NCI-H748 (cell line): Measurements from ENCODE around the gene N4BP3.

ENCODE experiments used
- DNase-seq: peaks from one replicate; lab custom pipeline; 2025; ENCODE audit not compliant: unreplicated experiment; lab: John Stamatoyannopoulos, UW

N4BP3 gene

DNA sequence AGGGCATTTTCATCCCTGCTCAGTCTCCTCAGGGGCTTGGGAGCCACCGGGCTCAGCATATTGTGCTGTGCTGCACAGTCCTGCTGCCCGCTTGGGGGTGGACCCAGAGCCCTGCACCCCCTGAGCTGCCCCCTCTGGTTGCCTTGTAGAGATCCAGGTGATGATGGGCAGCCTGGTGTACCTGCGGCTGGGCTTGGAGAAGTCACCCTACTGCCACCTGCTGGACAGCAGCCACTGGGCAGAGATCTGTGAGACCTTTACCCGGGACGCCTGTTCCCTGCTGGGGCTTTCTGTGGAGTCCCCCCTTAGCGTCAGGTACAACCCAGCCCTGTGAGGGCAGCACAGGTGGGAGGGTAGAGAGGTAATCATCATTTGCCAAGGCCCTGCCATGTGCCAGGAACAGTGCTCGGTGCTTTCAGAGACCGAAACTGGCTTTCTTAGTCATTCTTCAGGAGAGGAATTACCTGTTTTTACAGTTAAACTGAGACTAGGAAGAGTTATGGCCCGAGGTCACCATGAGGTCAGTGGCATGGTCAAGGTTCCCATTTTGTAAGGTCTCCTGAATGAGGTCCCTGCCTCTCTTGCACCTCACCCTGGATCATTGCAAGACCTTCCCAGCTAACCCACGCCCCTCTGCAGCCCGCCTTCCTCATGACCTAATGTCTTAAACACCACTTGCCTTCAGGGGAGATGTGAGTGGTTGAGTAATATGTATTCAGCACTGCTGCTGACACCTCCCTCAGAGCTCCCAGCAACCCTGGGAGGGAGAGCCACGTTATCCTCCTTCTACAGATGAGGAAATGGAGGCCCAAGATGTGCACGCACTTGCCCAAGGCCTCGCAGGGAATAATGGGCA lies 32.9 kb downstream of the N4BP3 start:
- DNase-seq, result peak; percentile 70

DNA sequence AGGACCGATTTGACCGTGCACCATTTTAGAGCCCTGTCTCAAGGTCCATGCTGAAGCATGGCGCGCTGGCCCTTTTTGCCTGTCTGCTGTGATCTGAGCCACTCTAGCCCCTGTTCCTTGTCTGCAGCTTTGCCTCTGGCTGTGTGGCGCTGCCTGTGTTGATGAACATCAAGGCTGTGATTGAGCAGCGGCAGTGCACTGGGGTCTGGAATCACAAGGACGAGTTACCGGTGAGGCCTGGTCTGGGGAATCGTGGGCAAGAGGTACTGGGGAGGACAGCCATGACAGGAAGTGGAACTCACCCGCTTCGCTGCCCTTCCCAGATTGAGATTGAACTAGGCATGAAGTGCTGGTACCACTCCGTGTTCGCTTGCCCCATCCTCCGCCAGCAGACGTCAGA lies 34.1 kb downstream of the N4BP3 start:
- DNase-seq, result no peak

DNA sequence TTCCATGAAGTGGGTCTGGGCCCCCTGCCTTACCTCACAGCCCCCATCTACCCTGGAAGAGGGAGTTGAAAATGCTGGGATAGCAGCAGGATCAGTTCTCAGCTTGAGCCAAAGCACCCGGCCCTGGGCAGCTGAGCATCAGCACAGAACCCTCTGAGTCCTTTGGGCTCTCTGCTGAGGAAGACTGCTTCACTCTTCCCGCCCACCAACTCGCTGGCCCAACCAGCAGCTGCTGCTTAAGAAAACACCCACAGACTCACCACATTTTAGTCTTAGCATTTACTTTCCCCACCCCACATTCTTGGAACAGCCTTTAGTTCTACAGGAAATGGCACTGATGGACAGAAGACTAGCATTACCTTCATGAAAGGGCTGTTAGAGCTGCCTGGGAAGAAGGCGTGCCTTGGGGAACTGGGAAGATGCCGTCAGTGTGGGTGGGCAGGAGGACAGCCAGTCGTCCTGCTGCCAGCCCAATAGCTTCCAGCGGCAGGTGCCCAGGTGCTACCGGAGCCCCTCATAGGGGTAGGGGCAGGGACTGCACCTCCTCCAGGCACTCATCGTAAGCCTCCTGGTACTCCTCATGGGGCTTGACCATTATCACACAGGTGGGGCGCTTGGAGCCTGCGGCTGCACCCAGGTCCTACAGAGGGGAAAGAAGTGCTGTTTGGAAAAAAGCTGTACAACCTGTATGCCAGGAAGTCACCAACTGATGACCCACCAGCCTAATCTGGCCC lies 36.0 kb downstream of the N4BP3 start:
- no peak for DNase-seq

DNA sequence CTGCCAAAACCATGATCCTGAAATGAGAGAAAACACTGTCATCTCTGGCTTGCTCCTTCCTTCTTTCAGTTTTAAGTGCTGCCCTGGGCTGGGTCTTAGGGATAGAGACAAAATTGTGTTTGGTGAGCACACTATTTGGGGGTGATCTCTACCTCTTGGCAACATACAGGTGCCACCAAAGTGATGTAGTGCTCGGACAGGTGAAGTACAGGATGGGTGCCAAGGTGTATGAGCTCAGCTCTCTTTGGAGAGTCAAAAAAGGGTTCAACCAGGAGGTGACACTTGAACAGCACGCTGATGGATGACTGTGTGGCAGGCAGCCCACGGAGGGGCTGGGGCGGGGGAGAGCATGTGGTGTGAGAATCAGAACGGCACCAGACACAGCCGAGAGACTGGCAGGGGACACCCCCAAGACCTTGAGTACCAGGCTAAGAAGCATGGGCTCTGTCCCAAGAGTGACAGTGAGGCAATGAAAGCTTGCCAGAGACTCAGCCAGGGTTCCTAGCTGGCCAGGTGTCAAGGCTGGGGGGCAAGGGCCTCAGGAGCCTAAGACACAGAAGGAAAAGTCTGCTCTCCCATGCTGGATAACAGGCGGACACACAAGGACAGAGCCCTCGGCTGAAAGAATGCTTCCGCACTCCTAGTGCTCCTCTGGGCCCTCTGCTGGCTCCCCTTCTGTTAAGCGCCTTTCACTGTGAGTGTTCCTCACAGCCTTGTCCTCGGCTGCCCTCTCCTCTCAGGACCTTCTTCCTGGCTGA lies 37.8 kb downstream of the N4BP3 start:
- DNase-seq, result no peak

DNA sequence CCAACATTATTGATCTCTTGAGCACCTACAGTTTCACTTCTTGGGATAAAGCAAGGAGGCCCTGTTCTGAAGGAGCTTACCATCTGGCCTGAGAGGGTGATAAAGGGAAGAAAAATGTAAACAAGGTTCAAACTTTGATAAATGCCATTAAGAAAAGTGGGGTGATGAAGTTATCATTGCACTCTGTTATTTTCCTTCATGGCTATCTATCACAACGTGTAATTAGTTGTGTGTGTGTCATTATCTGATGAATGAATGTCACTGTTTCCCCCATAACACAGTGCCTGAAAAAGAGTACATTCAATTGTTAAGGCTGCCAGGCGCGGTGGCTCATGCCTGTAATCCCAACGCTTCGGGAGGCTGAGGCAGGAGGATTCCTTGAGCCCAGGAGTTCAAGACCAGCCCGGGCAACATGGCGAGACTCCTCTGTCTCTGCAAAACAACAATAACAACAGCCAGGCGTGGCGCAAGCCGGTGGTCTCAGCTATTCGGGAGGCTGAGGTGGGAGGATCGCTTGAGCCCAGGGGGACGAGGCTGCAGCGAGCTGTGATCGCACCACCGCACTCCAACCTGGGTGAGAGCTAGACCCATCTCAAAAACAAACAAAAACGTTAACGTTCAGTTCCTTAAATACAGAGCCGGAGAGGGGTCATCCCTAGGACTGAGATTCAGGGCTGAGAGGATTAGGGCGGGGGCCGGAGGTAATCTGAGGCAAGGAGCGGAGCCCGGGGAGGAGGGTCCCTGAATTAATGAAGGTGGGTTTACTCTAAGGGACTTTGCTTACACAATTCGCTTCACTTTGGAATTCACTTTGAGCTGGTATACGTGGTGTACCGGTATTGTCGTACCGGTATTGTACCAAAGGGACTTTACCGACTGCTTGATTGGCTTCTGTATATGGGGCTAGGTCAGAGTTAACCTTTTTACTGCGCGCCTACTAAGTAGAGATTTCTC lies 39.4 kb downstream of the N4BP3 start:
- DNase-seq, result no peak

DNA sequence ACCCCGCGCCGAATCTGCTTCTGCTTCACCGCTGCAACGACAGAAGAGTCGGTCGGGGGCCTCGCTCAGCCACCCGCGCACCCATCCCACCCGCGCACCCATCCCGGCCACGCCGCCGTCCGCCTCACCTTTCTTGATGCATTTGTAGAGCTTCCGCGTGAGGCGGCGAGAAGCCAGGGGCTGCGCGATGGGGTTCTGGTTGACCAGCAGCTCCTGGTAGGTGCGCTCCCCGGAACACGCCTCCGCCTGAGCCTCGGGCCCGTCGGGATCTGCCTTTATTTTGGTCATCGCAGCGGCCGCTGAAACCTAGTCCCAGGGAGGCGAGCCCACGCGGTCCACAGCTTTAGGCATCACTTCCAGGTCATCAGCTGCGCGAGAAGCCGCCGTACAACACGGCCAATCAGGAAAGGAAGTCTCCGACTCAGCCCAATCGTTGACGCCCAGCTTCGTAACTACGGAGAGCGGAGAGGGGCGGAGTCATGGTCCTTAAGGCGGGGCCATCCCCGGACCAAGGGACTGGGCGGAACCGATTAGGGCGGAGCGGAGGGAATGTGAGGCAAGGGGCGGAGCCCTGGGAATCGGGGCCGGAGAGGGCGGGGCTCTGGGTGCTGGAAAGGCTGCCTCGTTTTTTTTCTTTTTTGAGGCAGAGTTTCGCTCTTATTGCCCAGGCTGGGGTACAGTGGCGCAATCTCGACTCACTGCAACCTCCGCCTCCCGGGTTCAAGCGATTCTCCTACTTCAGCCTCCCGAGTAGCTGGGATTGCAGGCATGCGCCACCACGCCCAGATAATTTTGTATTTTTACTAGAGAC lies 40.4 kb downstream of the N4BP3 start, which contains the start of gene NHP2:
TSS of gene NHP2 (minus strand) at position 356 of the 811 bp plus-strand sequence. CDS start at position 288, 68 bp downstream.
- DNase-seq, result peak; percentile 98

DNA sequence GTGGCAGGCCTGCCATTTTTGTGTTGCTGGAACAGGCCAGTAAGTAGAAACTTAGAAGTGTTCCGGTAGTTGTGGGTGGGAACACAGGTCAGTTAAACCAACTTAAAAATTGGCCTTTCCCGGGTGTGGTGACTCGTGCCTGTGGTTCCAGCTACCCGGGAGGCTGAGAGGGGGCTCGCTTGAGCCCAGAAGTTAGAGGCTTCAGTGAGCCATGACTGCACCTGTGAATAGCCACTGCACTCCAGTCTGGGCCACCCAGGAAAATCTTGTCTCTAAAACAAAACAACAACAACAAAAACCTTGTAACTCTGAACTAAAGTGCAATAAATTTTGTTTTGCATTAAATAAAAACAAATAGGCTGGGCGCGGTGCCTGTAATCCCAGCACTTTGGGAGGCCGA lies 41.7 kb downstream of the N4BP3 start:
- DNase-seq, result no peak

DNA sequence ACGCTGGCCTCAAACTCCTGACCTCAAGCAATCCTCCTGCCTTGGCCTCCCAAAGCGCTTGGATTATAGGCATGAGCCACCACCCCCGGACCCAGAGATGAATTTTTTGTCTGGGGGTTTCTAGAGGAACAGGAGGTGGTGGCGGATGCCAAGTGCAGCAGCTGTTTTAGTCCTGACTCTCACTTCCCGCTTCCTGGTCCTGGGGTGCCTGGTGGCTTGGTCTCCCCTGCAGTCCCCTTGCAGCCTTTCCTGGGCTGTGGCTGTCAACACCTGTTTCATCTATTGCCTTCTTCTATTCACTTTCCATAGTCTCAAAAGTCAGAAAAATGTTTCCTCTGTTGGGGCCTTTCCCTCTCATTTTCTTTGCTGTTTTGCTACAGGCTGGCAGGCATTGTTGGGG lies 46.8 kb downstream of the N4BP3 start:
- no peak for DNase-seq

DNA sequence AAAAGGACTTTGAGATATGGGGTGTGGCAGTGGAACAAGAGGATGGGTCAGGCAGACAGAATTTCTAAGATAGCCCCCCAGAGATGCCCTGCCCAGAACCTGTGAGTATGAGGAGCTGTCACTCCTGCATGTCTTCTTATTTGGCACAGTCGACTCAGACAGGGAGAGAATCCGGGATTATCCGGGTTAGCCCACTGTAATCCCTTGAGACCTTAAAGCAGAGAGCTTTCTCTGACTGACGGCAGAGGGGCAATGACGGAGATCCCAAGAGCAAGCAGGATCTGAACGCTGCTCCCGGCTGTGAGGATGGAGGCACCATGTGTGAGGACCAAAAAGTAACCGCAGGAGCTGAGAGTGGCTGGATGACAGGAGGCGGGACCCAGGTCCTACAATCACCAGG lies 49.1 kb downstream of the N4BP3 start:
- no peak for DNase-seq

DNA sequence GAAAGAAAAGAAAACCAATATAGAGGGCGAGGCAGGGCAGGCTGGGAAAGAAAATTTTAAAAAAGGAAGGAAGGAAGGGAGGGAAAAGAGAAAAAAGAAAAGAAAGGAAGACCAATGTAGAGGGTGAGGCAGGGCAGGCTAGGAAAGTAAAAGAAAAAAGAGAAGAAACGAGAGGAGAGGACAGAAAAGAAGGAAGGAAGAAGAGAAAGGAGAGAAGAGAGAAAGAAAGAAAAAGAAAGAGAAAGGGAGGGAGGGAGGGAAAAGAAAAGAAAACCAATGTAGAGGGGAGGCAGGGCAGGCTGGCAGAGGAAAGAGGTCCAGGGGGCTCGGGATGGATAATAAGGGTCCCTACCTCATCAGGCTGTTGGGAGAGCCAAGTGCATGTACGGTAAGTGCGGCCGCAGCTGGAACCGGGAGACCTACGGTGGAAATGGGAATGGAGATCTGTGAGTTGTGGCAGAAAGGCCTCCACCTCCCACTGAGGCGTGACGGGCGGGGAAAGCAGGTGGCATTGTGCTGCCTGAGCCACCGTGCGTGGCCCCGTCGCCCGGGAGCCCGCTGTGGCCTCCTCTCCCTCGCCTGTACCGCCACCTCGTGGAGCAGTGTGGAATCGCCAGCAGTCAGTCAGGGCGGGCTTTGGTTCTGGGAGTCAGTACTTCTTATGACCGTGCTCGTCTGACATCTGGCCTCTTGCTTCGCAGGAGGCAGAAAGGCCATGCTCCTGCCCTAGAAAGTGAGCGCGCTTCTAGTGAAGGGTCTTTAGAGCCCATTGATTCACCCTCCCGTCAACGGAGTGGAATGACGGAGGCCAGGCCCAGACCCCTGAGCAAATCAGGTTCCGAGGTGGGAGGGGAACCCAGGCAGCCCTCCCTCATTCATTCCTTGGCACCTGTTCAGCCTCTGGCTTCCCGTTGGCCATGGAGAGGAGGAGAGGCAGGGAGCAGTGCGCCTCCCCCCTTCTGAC lies 50.7 kb downstream of the N4BP3 start:
- DNase-seq, result peak; percentile 89

DNA sequence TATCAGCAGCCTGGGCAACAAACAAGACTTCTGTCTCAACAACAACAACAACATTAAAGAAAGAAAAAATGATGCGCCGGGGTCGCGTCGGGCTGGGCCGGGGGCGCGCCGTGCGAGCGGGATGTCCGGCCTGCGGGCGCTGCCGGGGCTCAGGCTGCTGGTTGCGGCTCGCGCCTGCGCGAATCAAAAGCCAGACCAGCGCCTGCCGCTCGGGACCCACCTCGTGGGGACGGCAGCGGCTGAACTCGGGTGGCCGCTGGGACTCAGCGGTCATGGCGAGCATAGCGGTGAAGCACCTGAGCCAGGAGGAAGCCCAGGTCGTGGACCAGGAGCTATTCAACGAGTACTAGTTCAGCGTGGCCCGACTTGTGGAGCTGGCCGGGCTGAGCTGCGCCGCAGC lies 52.2 kb downstream of the N4BP3 start:
- DNase-seq, result no peak

DNA sequence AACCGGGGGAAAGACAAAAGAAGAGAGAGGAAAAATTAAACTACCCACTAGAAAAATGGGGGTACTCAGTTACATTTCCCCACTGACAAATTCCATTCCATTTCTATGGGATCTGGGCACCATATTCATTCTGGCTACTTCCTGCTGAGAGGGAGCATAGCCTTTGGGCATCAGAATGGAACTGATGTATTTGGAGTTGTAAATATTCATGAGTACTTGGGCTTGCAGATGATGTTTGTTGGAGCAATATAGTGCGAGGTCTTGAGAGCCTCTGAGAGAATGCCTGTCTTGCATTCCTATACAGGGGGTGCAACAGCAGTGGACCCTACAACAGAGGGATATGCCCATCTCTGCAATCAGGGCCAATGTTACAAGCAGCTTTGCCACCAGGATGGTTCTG lies 57.1 kb downstream of the N4BP3 start:
- DNase-seq, result no peak

DNA sequence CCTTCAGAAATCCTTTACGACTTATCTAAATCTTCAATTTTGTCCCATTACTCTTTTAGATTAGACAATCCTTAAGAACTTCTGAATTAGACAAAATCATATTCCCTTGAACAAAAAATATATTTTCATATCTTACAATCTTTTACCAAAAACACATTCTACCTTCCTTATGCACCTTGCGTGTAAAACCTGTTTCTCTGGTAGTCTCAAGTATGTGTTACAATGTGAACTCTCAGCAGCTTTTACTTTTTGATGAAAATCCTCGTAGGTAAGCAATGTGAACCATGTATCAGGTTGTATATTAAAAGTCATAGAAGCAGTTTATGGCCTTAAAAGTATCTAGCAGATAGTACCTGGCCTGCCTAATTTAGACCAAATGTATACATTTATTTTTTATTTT lies 61.1 kb downstream of the N4BP3 start:
- no peak for DNase-seq
